Effector CD8-positive, alpha-beta T cell (primary cell): Measurements from ENCODE around the gene RIMBP3B.
"Not testable (repeated sequence)": the region's sequence is repeated elsewhere in the genome, so short reads cannot be mapped to it uniquely, and the experiment has no call there.

Experiments used
- DNase-seq: peaks from one replicate; lab custom pipeline; 2025; lab: John Stamatoyannopoulos, UW

RIMBP3B gene

GRCh38 chr22:21416375-21416774, 32.8 kb downstream of the RIMBP3B start:
- DNase-seq: not testable (repeated sequence)

GRCh38 chr22:21417227-21417746, 33.7 kb downstream of the RIMBP3B start, which contains the start of gene HIC2:
Gene HIC2, plus strand, starts transcription at chr22:21417371. Its CDS starts 25,461 bp downstream, at chr22:21442832.
- DNase-seq: not testable (repeated sequence)

- DNase-seq: not testable (repeated sequence)
These were observed 34.3 kb downstream of the RIMBP3B start for GRCh38 chr22:21417853-21418252.

- not testable (repeated sequence) for DNase-seq
These were observed 35.6 kb downstream of the RIMBP3B start for GRCh38 chr22:21418974-21419638.

GRCh38 chr22:21420180-21420763, 36.7 kb downstream of the RIMBP3B start:
- not testable (repeated sequence) for DNase-seq

- not testable (repeated sequence) for DNase-seq
These were observed 40.6 kb downstream of the RIMBP3B start for GRCh38 chr22:21424084-21424709.

GRCh38 chr22:21434378-21435233, 51.1 kb downstream of the RIMBP3B start:
- DNase-seq: not testable (repeated sequence)

GRCh38 chr22:21435998-21436810, 52.7 kb downstream of the RIMBP3B start:
- DNase-seq: not testable (repeated sequence)

- not testable (repeated sequence) for DNase-seq
These were observed 54.5 kb downstream of the RIMBP3B start for GRCh38 chr22:21438013-21438412.
